ENCODE data around the gene BSDC1. TPM values are rescaled to one million over a fixed set of nuclear protein-coding genes. Genes with fewer than 3 reads are reported as not detected.
A peak's percentile ranks its signal among the peaks of the same experiment; 100 is the strongest.

BSDC1 gene
- total and polyA plus RNA-seq, 2 of the 13 experiments (the other 11 are each of a cell fraction or from before 2014, with no cell fraction given) = 40.3 to 64.2 TPM

- TF ChIP-seq ZFP90 (CRISPR knock-in tag; IDR thresholded peaks at IDR 0.05; ENCODE audit: borderline replicate concordance) = peak; percentile 41; the same call in 1 of the 2 replicates
- no peak for TF ChIP-seq SIX1 (CRISPR knock-in tag; IDR thresholded peaks at IDR 0.05; ENCODE audit: borderline replicate concordance)
- no peak for TF ChIP-seq NCOR1 (IDR thresholded peaks at IDR 0.05; ENCODE audit: borderline replicate concordance, low read length)
- no peak for TF ChIP-seq ETS1 (CRISPR knock-in tag; IDR thresholded peaks at IDR 0.05)
- no peak for TF ChIP-seq MAF1 (CRISPR knock-in tag; IDR thresholded peaks at IDR 0.05; ENCODE audit: borderline replicate concordance)
- no peak for TF ChIP-seq MIER2 (CRISPR knock-in tag; IDR thresholded peaks at IDR 0.05)
- no peak for TF ChIP-seq ZNF296 (CRISPR knock-in tag; conservative IDR thresholded peaks at IDR 0.05)
- no peak; the same call in 1 of the 2 replicates for TF ChIP-seq KAT8 (CRISPR knock-in tag; IDR thresholded peaks at IDR 0.05)
- TF ChIP-seq ATF3 (CRISPR knock-in tag; IDR thresholded peaks at IDR 0.05) = no peak
- no peak for TF ChIP-seq ZNF674 (CRISPR knock-in tag; IDR thresholded peaks at IDR 0.05; ENCODE audit: low read depth)
- no peak for TF ChIP-seq DR1 (CRISPR knock-in tag; IDR thresholded peaks at IDR 0.05)
- no peak for TF ChIP-seq NFKBIZ (CRISPR knock-in tag; IDR thresholded peaks at IDR 0.05)
- TF ChIP-seq ZMAT3 (CRISPR knock-in tag; conservative IDR thresholded peaks at IDR 0.05) = no peak
- no peak for TF ChIP-seq ZNF784 (CRISPR knock-in tag; IDR thresholded peaks at IDR 0.05; ENCODE audit: borderline replicate concordance)
- TF ChIP-seq ZNF746 (CRISPR knock-in tag; IDR thresholded peaks at IDR 0.05) = no peak
- TF ChIP-seq RBM22 (optimal IDR thresholded peaks at IDR 0.05; ENCODE audit: low read length) = no peak
- no peak for TF ChIP-seq ZNF605 (CRISPR knock-in tag; IDR thresholded peaks at IDR 0.05)
- no peak for TF ChIP-seq SUZ12 (IDR thresholded peaks at IDR 0.05; ENCODE audit: low read depth, low read length)
- no peak for TF ChIP-seq NCOA2 (CRISPR knock-in tag; IDR thresholded peaks at IDR 0.05)
- TF ChIP-seq, protein P1, sequence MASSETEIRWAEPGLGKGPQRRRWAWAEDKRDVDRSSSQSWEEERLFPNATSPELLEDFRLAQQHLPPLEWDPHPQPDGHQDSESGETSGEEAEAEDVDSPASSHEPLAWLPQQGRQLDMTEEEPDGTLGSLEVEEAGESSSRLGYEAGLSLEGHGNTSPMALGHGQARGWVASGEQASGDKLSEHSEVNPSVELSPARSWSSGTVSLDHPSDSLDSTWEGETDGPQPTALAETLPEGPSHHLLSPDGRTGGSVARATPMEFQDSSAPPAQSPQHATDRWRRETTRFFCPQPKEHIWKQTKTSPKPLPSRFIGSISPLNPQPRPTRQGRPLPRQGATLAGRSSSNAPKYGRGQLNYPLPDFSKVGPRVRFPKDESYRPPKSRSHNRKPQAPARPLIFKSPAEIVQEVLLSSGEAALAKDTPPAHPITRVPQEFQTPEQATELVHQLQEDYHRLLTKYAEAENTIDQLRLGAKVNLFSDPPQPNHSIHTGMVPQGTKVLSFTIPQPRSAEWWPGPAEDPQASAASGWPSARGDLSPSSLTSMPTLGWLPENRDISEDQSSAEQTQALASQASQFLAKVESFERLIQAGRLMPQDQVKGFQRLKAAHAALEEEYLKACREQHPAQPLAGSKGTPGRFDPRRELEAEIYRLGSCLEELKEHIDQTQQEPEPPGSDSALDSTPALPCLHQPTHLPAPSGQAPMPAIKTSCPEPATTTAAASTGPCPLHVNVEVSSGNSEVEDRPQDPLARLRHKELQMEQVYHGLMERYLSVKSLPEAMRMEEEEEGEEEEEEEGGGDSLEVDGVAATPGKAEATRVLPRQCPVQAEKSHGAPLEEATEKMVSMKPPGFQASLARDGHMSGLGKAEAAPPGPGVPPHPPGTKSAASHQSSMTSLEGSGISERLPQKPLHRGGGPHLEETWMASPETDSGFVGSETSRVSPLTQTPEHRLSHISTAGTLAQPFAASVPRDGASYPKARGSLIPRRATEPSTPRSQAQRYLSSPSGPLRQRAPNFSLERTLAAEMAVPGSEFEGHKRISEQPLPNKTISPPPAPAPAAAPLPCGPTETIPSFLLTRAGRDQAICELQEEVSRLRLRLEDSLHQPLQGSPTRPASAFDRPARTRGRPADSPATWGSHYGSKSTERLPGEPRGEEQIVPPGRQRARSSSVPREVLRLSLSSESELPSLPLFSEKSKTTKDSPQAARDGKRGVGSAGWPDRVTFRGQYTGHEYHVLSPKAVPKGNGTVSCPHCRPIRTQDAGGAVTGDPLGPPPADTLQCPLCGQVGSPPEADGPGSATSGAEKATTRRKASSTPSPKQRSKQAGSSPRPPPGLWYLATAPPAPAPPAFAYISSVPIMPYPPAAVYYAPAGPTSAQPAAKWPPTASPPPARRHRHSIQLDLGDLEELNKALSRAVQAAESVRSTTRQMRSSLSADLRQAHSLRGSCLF (CRISPR knock-in tag; IDR thresholded peaks at IDR 0.05; ENCODE audit: borderline replicate concordance) = no peak
- no peak for TF ChIP-seq ZBTB37 (CRISPR knock-in tag; IDR thresholded peaks at IDR 0.05)
- no peak for TF ChIP-seq ZNF616 (CRISPR knock-in tag; IDR thresholded peaks at IDR 0.05; ENCODE audit: low read depth)
- TF ChIP-seq ZNF879 (CRISPR knock-in tag; IDR thresholded peaks at IDR 0.05) = no peak
Observed at GRCh38 chr1:32345289-32345827, 48.9 kb downstream of the BSDC1 start (continued).

All from HepG2 (cell line).